Caki2 (cell line): Measurements from ENCODE around the gene RPL29. TPM values are rescaled to one million over a fixed set of nuclear protein-coding genes. Genes with fewer than 3 reads are reported as not detected.

Experiments used
- DNase-seq: peaks from one replicate; pipeline ENCODE4 v3.0.0-alpha.2; 2015; ENCODE audit warnings: low read depth
- in situ Hi-C: cut with HindIII; loops from 2 replicates; pipeline ENCODE4 v1.10.0; 2016; ENCODE audit warnings: low sequenced_read_pairs, low pct_unique_long_range_greater_than_20kb, mixed read lengths
- total RNA-seq: library from RNA; depleted of rRNA; stranded (reverse); fragments of >200 nt; shearing (Covaris generic); gene quantifications from 2 replicates; pipeline ENCODE4 v1.2.3, GENCODE V29; 2014; ENCODE audit warnings: low replicate concordance

RPL29 gene
- total RNA-seq, 1 experiment from 2014 or later = 960 TPM

- in situ Hi-C loops = no loop called here
- no peak for DNase-seq
Observed at GRCh38 chr3:52029535-52029934, 33.8 kb upstream of the RPL29 start.

- in situ Hi-C loops = no loop called here
- DNase-seq = no peak
Observed at GRCh38 chr3:52029053-52029452, 33.4 kb upstream of the RPL29 start.

GRCh38 chr3:52028572-52028971 is 32.9 kb upstream of the RPL29 start:
- in situ Hi-C loops = no loop called here
- DNase-seq = no peak

GRCh38 chr3:52026041-52026440 is 30.3 kb upstream of the RPL29 start:
- in situ Hi-C loops = no loop called here

GRCh38 chr3:52025453-52025852 is 29.8 kb upstream of the RPL29 start:
- DNase-seq = no peak
- in situ Hi-C loops = no loop called here

More at GRCh38 chr3:52026041-52026440, 30.3 kb upstream of the RPL29 start:
- DNase-seq = no peak

GRCh38 chr3:52024765-52025452 is 29.2 kb upstream of the RPL29 start:
- no peak for DNase-seq
- in situ Hi-C loops = no loop called here

GRCh38 chr3:52023860-52024764 is 28.4 kb upstream of the RPL29 start:
- in situ Hi-C loops = no loop called here
- no peak for DNase-seq

- in situ Hi-C loops = no loop called here
Observed at GRCh38 chr3:52023101-52023770, 27.5 kb upstream of the RPL29 start.

GRCh38 chr3:52022323-52023100 is 26.8 kb upstream of the RPL29 start:
- in situ Hi-C loops = no loop called here
- DNase-seq = no peak

More at GRCh38 chr3:52023101-52023770, 27.5 kb upstream of the RPL29 start:
- no peak for DNase-seq

- in situ Hi-C loops = no loop called here
Observed at GRCh38 chr3:52021489-52022268, 26.0 kb upstream of the RPL29 start.

GRCh38 chr3:52020796-52021195 is 25.1 kb upstream of the RPL29 start:
- DNase-seq = no peak
- in situ Hi-C loops = no loop called here

More at GRCh38 chr3:52021489-52022268, 26.0 kb upstream of the RPL29 start:
- no peak for DNase-seq

- DNase-seq = no peak
- in situ Hi-C loops = no loop called here
Observed at GRCh38 chr3:52019352-52020080, 23.8 kb upstream of the RPL29 start.

GRCh38 chr3:52018319-52019000 is 22.8 kb upstream of the RPL29 start:
- in situ Hi-C loops = no loop called here
- DNase-seq = no peak

- DNase-seq = no peak
- in situ Hi-C loops = no loop called here
Observed at GRCh38 chr3:52017586-52017985, 21.9 kb upstream of the RPL29 start.

- DNase-seq = no peak
- in situ Hi-C loops = no loop called here
Observed at GRCh38 chr3:52015438-52016228, 19.9 kb upstream of the RPL29 start.

GRCh38 chr3:52014613-52015012 is 18.9 kb upstream of the RPL29 start:
- in situ Hi-C loops = no loop called here

More at GRCh38 chr3:52014613-52015012, 18.9 kb upstream of the RPL29 start:
- no peak for DNase-seq
